IPS DF 6.9 (cell line): Measurements from ENCODE around the gene KIAA2012.

ENCODE experiments used
- DNase-seq: peaks from one replicate; pipeline ENCODE4 v3.0.0-alpha.2; 2013; ENCODE audit warnings: low read depth, low spot score
- H3K27ac ChIP-seq: one replicate; pipeline ENCODE4 v1.5.1; 2013; ENCODE audit warnings: low read length, control low read depth
- H3K27me3 ChIP-seq: 2 replicates; pipeline ENCODE4 v1.6.1; 2013; ENCODE audit warnings: mild to moderate bottlenecking, low read length; ENCODE audit not compliant: control insufficient read depth, insufficient read depth
- H3K36me3 ChIP-seq: 2 replicates; pipeline ENCODE4 v1.6.1; 2013; ENCODE audit warnings: low read length; ENCODE audit not compliant: control insufficient read depth, insufficient read depth
- H3K4me1 ChIP-seq: 2 replicates; pipeline ENCODE4 v1.6.1; 2013; ENCODE audit warnings: low read length; ENCODE audit not compliant: control insufficient read depth, insufficient read depth
- H3K4me3 ChIP-seq: 2 replicates; pipeline ENCODE4 v1.5.1; 2013; ENCODE audit warnings: mild to moderate bottlenecking, low read length
- H3K9me3 ChIP-seq: 2 replicates; pipeline ENCODE4 v1.6.1; 2013; ENCODE audit warnings: low read length, inconsistent platforms; ENCODE audit not compliant: control insufficient read depth, insufficient read depth
- WGBS: extraction: QIAGEN DNeasy Blood & Tissue Kit; methylation state at CpG from one replicate; pipeline ENCODE4 v1.1.7; 2013; ENCODE audit warnings: mixed read lengths, missing lambda C conversion rate; ENCODE audit not compliant: insufficient read length, insufficient coverage; 5-methylcytosine and 5-hydroxymethylcytosine counted together

The KIAA2012 gene

DNA sequence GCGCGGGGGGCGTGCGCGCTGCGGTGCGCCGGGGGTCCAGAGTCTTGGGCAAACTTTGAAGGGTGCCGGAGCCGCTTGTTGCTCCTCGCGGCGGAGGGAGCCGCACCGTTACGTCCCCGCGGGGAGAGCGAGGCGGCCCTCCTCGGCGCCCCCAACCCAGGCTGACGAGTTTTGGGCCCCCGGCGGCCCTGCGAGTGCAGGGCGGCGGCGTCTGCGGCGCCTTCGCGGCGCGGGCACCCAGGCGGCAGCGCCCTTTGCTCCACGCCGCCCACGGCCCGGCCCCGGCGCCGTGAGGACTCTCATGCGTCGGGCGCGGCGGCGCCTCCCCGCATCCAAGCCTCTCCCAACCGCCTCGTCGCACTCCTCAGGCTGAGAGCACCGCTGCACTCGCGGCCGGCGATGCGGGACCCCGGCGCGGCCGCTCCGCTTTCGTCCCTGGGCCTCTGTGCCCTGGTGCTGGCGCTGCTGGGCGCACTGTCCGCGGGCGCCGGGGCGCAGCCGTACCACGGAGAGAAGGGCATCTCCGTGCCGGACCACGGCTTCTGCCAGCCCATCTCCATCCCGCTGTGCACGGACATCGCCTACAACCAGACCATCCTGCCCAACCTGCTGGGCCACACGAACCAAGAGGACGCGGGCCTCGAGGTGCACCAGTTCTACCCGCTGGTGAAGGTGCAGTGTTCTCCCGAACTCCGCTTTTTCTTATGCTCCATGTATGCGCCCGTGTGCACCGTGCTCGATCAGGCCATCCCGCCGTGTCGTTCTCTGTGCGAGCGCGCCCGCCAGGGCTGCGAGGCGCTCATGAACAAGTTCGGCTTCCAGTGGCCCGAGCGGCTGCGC, 38.6 kb upstream of the KIAA2012 start:
- no peak for DNase-seq
- Histone ChIP-seq H3K4me3 (peak overlapping the region; percentile 73), H3K27me3 (no peaks in the 10 kb centered on the region), H3K27ac (no peak overlapping the region), H3K4me1 (peaks cover 2% of the 10 kb centered on the region; the same call in 1 of the 2 replicates), H3K9me3 (no peaks in the 10 kb centered on the region), H3K36me3 (peaks cover 15% of the 10 kb centered on the region)
- no CpG with 5 or more reads among the region's 105 CpGs for WGBS

- H3K4me3 ChIP-seq, result peak overlapping the region; percentile 73
- no peaks in the 10 kb centered on the region for H3K9me3 ChIP-seq
- no CpG with 5 or more reads among the region's 78 CpGs for WGBS
- H3K27ac ChIP-seq, result no peak overlapping the region
- peaks cover 2% of the 10 kb centered on the region; the same call in 1 of the 2 replicates for H3K4me1 ChIP-seq
- H3K27me3 ChIP-seq, result no peaks in the 10 kb centered on the region
- peaks cover 15% of the 10 kb centered on the region for H3K36me3 ChIP-seq
- DNase-seq, result no peak
Measured at GRCh38 chr2:202035089-202035940, 37.7 kb upstream of the KIAA2012 start.

DNA sequence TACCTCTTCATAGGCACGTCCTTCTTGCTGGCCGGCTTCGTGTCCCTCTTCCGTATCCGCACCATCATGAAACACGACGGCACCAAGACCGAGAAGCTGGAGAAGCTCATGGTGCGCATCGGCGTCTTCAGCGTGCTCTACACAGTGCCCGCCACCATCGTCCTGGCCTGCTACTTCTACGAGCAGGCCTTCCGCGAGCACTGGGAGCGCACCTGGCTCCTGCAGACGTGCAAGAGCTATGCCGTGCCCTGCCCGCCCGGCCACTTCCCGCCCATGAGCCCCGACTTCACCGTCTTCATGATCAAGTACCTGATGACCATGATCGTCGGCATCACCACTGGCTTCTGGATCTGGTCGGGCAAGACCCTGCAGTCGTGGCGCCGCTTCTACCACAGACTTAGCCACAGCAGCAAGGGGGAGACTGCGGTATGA, 37.1 kb upstream of the KIAA2012 start:
- no peak for DNase-seq

DNA sequence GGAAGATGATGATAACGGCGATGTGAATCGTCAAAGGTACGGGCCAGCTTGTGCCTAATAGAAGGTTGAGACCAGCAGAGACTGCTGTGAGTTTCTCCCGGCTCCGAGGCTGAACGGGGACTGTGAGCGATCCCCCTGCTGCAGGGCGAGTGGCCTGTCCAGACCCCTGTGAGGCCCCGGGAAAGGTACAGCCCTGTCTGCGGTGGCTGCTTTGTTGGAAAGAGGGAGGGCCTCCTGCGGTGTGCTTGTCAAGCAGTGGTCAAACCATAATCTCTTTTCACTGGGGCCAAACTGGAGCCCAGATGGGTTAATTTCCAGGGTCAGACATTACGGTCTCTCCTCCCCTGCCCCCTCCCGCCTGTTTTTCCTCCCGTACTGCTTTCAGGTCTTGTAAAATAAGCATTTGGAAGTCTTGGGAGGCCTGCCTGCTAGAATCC, 36.4 kb upstream of the KIAA2012 start:
- H3K36me3 ChIP-seq, result peaks cover 15% of the 10 kb centered on the region
- H3K4me1 ChIP-seq, result peaks cover 2% of the 10 kb centered on the region; the same call in 1 of the 2 replicates
- no peaks in the 10 kb centered on the region for H3K27me3 ChIP-seq
- peak overlapping the region; percentile 73; the same call in 1 of the 2 replicates for H3K4me3 ChIP-seq
- DNase-seq, result no peak
- WGBS, result no CpG with 5 or more reads among the region's 15 CpGs
- no peaks in the 10 kb centered on the region for H3K9me3 ChIP-seq
- H3K27ac ChIP-seq, result no peak overlapping the region

More for the DNA sequence above, 37.1 kb upstream of the KIAA2012 start:
- no peak overlapping the region for H3K27ac ChIP-seq
- peaks cover 2% of the 10 kb centered on the region; the same call in 1 of the 2 replicates for H3K4me1 ChIP-seq
- no peaks in the 10 kb centered on the region for H3K27me3 ChIP-seq
- H3K4me3 ChIP-seq, result peak overlapping the region; percentile 73
- peaks cover 15% of the 10 kb centered on the region for H3K36me3 ChIP-seq
- H3K9me3 ChIP-seq, result no peaks in the 10 kb centered on the region
- no CpG with 5 or more reads among the region's 32 CpGs for WGBS

DNA sequence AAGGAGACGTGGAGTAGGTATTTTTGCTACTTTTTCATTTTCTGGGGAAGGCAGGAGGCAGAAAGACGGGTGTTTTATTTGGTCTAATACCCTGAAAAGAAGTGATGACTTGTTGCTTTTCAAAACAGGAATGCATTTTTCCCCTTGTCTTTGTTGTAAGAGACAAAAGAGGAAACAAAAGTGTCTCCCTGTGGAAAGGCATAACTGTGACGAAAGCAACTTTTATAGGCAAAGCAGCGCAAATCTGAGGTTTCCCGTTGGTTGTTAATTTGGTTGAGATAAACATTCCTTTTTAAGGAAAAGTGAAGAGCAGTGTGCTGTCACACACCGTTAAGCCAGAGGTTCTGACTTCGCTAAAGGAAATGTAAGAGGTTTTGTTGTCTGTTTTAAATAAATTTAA, 36.0 kb upstream of the KIAA2012 start:
- Histone ChIP-seq H3K9me3 (no peaks in the 10 kb centered on the region), H3K36me3 (peaks cover 15% of the 10 kb centered on the region), H3K4me1 (peaks cover 2% of the 10 kb centered on the region; the same call in 1 of the 2 replicates), H3K27ac (no peak overlapping the region), H3K4me3 (peak overlapping the region; percentile 73; the same call in 1 of the 2 replicates), H3K27me3 (no peaks in the 10 kb centered on the region)
- WGBS, result no CpG with 5 or more reads among the region's 7 CpGs
- DNase-seq, result no peak

DNA sequence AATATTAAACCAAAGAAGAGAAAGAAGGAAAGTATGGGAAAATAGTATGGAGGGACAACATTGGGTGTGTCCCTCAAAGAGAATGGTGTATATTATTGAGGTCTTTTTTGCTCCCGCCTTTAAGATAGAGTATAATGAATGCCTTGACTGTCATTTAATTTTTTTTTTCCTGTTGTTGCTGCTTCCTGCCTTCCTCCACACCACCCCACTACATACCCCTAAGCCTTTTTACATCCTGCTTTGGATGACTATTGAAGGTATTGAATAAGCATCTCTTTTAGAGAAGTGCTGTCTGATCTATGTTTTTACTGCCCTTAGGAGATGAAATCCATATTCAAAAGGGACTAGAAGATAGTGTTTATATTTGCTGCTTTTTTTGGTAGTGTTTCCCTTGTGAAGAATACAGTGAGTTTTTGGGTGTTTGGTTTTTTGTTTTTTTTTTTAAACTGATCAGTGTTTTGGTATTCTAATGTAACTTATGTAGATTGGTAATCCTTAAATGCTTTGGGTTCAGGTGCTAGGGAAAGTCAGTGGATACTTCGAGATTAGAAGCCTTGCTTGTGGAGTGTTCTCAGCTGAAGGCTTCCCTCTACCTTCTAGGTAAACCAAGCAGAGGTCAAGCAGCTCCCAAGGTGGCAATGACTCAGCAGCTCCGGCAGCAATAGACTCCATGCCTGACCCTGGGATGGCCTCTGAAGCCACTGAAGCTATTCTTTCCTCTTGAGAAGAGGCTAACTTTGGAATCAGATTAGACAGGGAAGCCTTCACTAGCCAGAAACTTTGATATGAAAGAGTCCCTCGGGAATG, 34.4 kb upstream of the KIAA2012 start:
- no peak for DNase-seq
- Histone ChIP-seq H3K9me3 (no peaks in the 10 kb centered on the region), H3K4me3 (peak overlapping the region; percentile 12; the same call in 1 of the 2 replicates), H3K4me1 (peaks cover 2% of the 10 kb centered on the region; the same call in 1 of the 2 replicates), H3K36me3 (peaks cover 15% of the 10 kb centered on the region), H3K27me3 (no peaks in the 10 kb centered on the region), H3K27ac (no peak overlapping the region)
- no CpG with 5 or more reads among the region's 4 CpGs for WGBS

DNA sequence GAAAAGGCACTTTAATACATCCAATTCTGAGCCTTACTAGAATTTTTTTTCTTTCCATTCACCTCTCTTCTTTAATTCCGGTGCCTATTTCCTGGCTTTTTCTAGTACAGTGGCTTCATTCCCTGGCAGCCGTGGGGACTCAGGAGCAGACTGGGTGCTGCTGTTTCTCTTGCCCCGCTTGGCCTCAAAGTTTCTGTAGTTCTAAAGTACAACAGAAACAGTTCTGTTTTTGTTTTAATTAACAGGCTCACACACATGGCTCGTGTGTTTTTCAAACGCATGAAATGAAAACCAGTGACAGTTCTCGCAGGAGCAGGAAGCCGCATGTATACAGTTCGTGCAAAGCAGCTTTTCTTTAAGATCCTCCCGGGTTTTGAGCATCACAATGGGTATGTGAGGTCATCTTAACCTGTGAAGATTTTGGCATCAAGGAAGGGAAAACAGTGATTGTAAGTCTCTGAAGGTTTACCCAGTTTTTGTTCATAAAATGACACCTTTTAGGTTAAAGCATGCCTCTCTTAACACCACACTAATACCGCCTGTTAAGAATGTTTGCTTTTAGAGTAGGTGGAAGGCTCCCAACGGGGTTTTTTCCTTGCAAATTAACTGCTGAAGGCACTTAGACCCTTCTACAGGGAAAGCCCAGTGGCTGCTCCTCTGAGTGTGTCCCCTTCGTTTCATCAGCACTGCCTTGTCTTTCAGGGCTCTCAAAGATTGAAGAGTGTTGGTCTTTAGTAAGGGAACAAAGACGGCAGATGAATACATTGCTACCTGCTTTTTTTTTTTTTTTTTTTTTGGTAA, 33.6 kb upstream of the KIAA2012 start:
- no CpG with 5 or more reads among the region's 13 CpGs for WGBS
- no peaks in the 10 kb centered on the region for H3K9me3 ChIP-seq
- no peaks in the 10 kb centered on the region for H3K27me3 ChIP-seq
- H3K27ac ChIP-seq, result no peak overlapping the region
- no peak for DNase-seq
- peaks cover 15% of the 10 kb centered on the region for H3K36me3 ChIP-seq
- H3K4me3 ChIP-seq, result no peak overlapping the region; the same call in 1 of the 2 replicates
- H3K4me1 ChIP-seq, result peaks cover 2% of the 10 kb centered on the region; the same call in 1 of the 2 replicates

GRCh38 chr2:202040079-202040844, 32.8 kb upstream of the KIAA2012 start:
- no peak for DNase-seq
- H3K27ac ChIP-seq, result no peak overlapping the region
- H3K9me3 ChIP-seq, result no peaks in the 10 kb centered on the region
- H3K36me3 ChIP-seq, result peaks cover 10% of the 10 kb centered on the region
- H3K27me3 ChIP-seq, result no peaks in the 10 kb centered on the region
- H3K4me1 ChIP-seq, result peaks cover 2% of the 10 kb centered on the region; the same call in 1 of the 2 replicates
- WGBS, result no CpG with 5 or more reads among the region's 4 CpGs
- H3K4me3 ChIP-seq, result no peak overlapping the region

GRCh38 chr2:202042444-202042843, 30.6 kb upstream of the KIAA2012 start:
- Histone ChIP-seq H3K9me3 (no peaks in the 10 kb centered on the region), H3K36me3 (no peaks in the 10 kb centered on the region), H3K27me3 (no peaks in the 10 kb centered on the region), H3K4me1 (peaks cover 2% of the 10 kb centered on the region; the same call in 1 of the 2 replicates), H3K4me3 (no peak overlapping the region), H3K27ac (no peak overlapping the region)
- DNase-seq, result no peak
- WGBS, result no CpG with 5 or more reads among the region's 5 CpGs
